GM12878 (cell line): ENCODE data around the gene TMEM44. TPM values are rescaled to one million over a fixed set of nuclear protein-coding genes. Genes with fewer than 3 reads are reported as not detected.
A peak's percentile ranks its signal among the peaks of the same experiment; 100 is the strongest.

Experiments used
- ATAC-seq: fragments of 200-7000 bp; cut with Tn5 transposase; 3 replicates; pipeline ENCODE4 v1.9.1; 2020; ENCODE audit warnings: mild to moderate bottlenecking, moderate library complexity
- BruUV-seq: library from RNA; stranded (reverse); fragments of 400-500 nt; replicated peaks from 2 replicates; lab custom pipeline; 2021; lab: Mats Ljungman, UMichigan
- CTCF ChIA-PET: fragments of 300-600 bp; sonication (Branson Sonifier 250); formaldehyde crosslinking; extraction: SDS; loops from one replicate; lab custom pipeline; 2021; ENCODE audit warnings: inconsistent platforms; lab: Yijun Ruan, JAX
- POLR2A ChIA-PET: fragments of 350-600 bp; formaldehyde crosslinking; extraction: SDS; loops from one replicate; lab custom pipeline; 2021; ENCODE audit warnings: inconsistent platforms; lab: Charles Lee
- RAD21 ChIA-PET: fragments of 300-600 bp; sonication (Branson Sonifier 250); formaldehyde crosslinking; loops from one replicate; lab custom pipeline; 2023; ENCODE audit warnings: antibody characterized with exemption; ENCODE audit not compliant: unreplicated experiment; lab: Charles Lee
- SMC1A ChIA-PET: fragments of 300-600 bp; sonication (Branson Sonifier 250); formaldehyde crosslinking; loops from one replicate; lab custom pipeline; 2023; ENCODE audit not compliant: unreplicated experiment, uncharacterized antibody; lab: Charles Lee
- DNase-seq: peaks from one replicate; pipeline ENCODE4 v3.0.0-alpha.2; 2011; ENCODE audit warnings: low read depth, low spot score
- FAIRE-seq: peaks from 3 replicates; lab custom pipeline; 2011; peaks lifted over from hg19 to GRCh38; lab: Jason Lieb, UNC
- H2AFZ ChIP-seq: 2 replicates; pipeline ENCODE4 v1.6.0; 2011; ENCODE audit warnings: low read depth, low read length, control low read depth; ENCODE audit not compliant: control insufficient read depth
- H3K27ac ChIP-seq: 2 replicates; pipeline ENCODE4 v1.5.1; 2011; ENCODE audit warnings: control low read depth; ENCODE audit not compliant: control insufficient read depth, insufficient read depth
- H3K27me3 ChIP-seq, 2 experiments: replicated peaks in 1 of 2; 2 replicates each; pipeline versions ENCODE4 v1.6.0 to v1.6.1; 2011; ENCODE audit warnings: low read length in 1 of 2; ENCODE audit not compliant: control insufficient read depth in 2 of 2, insufficient read depth in 2 of 2
- H3K36me3 ChIP-seq, 2 experiments: 2 replicates each; pipeline ENCODE4 v1.5.1; 2011; ENCODE audit warnings: low read length in 1 of 2; ENCODE audit not compliant: control insufficient read depth in 2 of 2, insufficient read depth in 2 of 2
- H3K4me1 ChIP-seq: 2 replicates; pipeline ENCODE4 v1.6.1; 2011; ENCODE audit warnings: mild to moderate bottlenecking, low read length, moderate library complexity, mixed read lengths; ENCODE audit not compliant: control insufficient read depth, insufficient read depth
- H3K4me2 ChIP-seq: 2 replicates; pipeline ENCODE4 v1.6.0; 2011; ENCODE audit warnings: control low read depth; ENCODE audit not compliant: control insufficient read depth, insufficient read depth
- H3K4me3 ChIP-seq: fragments of 200-600 bp; sonication (generic); 2 replicates; pipeline ENCODE4 v1.5.1; 2016
- H3K79me2 ChIP-seq: 2 replicates; pipeline ENCODE4 v1.6.0; 2011; ENCODE audit warnings: low read length; ENCODE audit not compliant: control insufficient read depth, insufficient read depth
- H3K9ac ChIP-seq: 2 replicates; pipeline ENCODE4 v1.8.0; 2011; ENCODE audit warnings: low read length, control low read depth, mixed read lengths; ENCODE audit not compliant: control insufficient read depth, insufficient read depth
- H3K9me3 ChIP-seq: replicated peaks from 3 replicates; pipeline ENCODE4 v1.5.1; 2011; ENCODE audit warnings: mild to moderate bottlenecking, low read length; ENCODE audit not compliant: control insufficient read depth, insufficient read depth
- H4K20me1 ChIP-seq: 2 replicates; pipeline ENCODE4 v1.6.0; 2011; ENCODE audit not compliant: control insufficient read depth, insufficient read depth
- BHLHE40 ChIP-seq, 2 experiments: fragments of 450-650 bp in 1 of 2; IDR thresholded peaks; 2 replicates each; pipeline ENCODE4 v1.6.1; 2011 to 2017; ENCODE audit warnings: low read depth in 2 of 2, borderline replicate concordance in 1 of 2, improper control_type of control experiment in 1 of 2, low read length in 1 of 2, mild to moderate bottlenecking in 1 of 2
- CHD1 ChIP-seq: IDR thresholded peaks from 2 replicates; pipeline ENCODE4 v1.6.1; 2012; ENCODE audit warnings: low read depth, low read length, improper control_type of control experiment
- CTCF ChIP-seq, 3 experiments: IDR thresholded peaks in 2 of 3; conservative IDR thresholded peaks in 1 of 3; 2 replicates each; pipeline ENCODE4 v1.5.1; 2011; ENCODE audit warnings: low read depth in 3 of 3, low read length in 3 of 3, mild to moderate bottlenecking in 3 of 3, control low read depth in 2 of 3, moderate library complexity in 2 of 3, inconsistent platforms in 1 of 3, mixed read lengths in 1 of 3; ENCODE audit not compliant: control insufficient read depth in 2 of 3, insufficient read depth in 1 of 3; ENCODE audit errors: extremely low read depth in 1 of 3
- GATAD2B ChIP-seq: fragments of 450-650 bp; conservative IDR thresholded peaks from 2 replicates; pipeline ENCODE4 v1.6.1; 2017; ENCODE audit warnings: low read depth, mild to moderate bottlenecking, moderate library complexity
- PAX8 ChIP-seq: fragments of 450-650 bp; IDR thresholded peaks from 2 replicates; pipeline ENCODE4 v1.6.1; 2017; ENCODE audit warnings: mild to moderate bottlenecking, moderate library complexity
- RAD51 ChIP-seq: fragments of 450-650 bp; IDR thresholded peaks from 2 replicates; pipeline ENCODE4 v1.6.1; 2016; ENCODE audit warnings: moderate library complexity, mild to moderate bottlenecking, inconsistent platforms
- SMAD1 ChIP-seq: fragments of 450-650 bp; IDR thresholded peaks from 2 replicates; pipeline ENCODE4 v1.6.1; 2018; ENCODE audit warnings: mild to moderate bottlenecking, low read depth; ENCODE audit not compliant: partially characterized antibody
- SMC3 ChIP-seq: IDR thresholded peaks from 2 replicates; pipeline ENCODE4 v1.6.1; 2011; ENCODE audit warnings: low read length, improper control_type of control experiment, borderline replicate concordance
- TCF12 ChIP-seq: IDR thresholded peaks from 2 replicates; pipeline ENCODE4 v1.6.1; 2011; ENCODE audit warnings: low read depth, mild to moderate bottlenecking, low read length
- WRNIP1 ChIP-seq: IDR thresholded peaks from 2 replicates; pipeline ENCODE4 v1.6.1; 2011; ENCODE audit warnings: low read depth, low read length, improper control_type of control experiment, borderline replicate concordance
- ZNF207 ChIP-seq: fragments of 450-650 bp; IDR thresholded peaks from 2 replicates; pipeline ENCODE4 v1.6.1; 2014; ENCODE audit warnings: antibody characterized with exemption, mild to moderate bottlenecking, borderline replicate concordance
- WGBS: methylation state at CpG from one replicate; pipeline ENCODE4 v1.1.6; 2016; ENCODE audit warnings: low lambda C conversion rate; ENCODE audit not compliant: insufficient replicate concordance, insufficient coverage; ENCODE audit errors: missing lambda C conversion rate; 5-methylcytosine and 5-hydroxymethylcytosine counted together
- in situ Hi-C: fragments of 300-500 bp; cut with MboI; formaldehyde crosslinking; loops from 9 replicates; pipeline ENCODE4 v1.14.3; 2018; ENCODE audit warnings: mixed read lengths
- intact Hi-C: fragments of 100-400 bp; cut with micrococcal nuclease; formaldehyde crosslinking; loops from one replicate; pipeline ENCODE4 v1.14.2; 2022; ENCODE audit not compliant: unreplicated experiment
- polyA plus RNA-seq, 11 experiments: library from polyadenylated mRNA; depleted of rRNA in 4 of 11; unstranded in 6 of 11; stranded (reverse) in 5 of 11; fragments of >200 nt; fragmentation: Nextera tagmentation in 4 of 11; fragmentation: Illumina TruSeq in 1 of 11; extraction: Ambion mirVana in 4 of 11; extraction: Trizol in 1 of 11; gene quantifications; 1 replicate in 1 of 11; 2 replicates in 10 of 11; pipeline versions ENCODE4 v1.2.1 to v1.2.3, GENCODE V29; 2011 to 2016; ENCODE audit warnings: inconsistent platforms in 2 of 11, missing spikeins in 2 of 11, low read depth in 1 of 11
- total RNA-seq, 4 experiments: library from RNA; depleted of rRNA in 3 of 4; stranded (reverse); fragments of >200 nt in 3 of 4; fragmentation: Illumina TruSeq in 1 of 4; extraction: Trizol in 1 of 4; gene quantifications; 2 replicates each; pipeline versions ENCODE4 v1.2.1 to v1.2.3, GENCODE V29; 2013 to 2021
- TF ChIP-seq, protein P1 (sequence below): IDR thresholded peaks from 2 replicates; pipeline ENCODE4 v1.6.1; 2011; ENCODE audit warnings: low read depth, mild to moderate bottlenecking, low read length, moderate library complexity, borderline replicate concordance; ENCODE audit errors: extremely low read depth
- TF ChIP-seq, protein P2 (sequence below): fragments of 450-650 bp; formaldehyde crosslinking; IDR thresholded peaks from 2 replicates; pipeline ENCODE4 v1.5.0; 2022; ENCODE audit warnings: mild to moderate bottlenecking, missing genetic modification characterization
- TF ChIP-seq, protein P3 (sequence below): IDR thresholded peaks from 2 replicates; pipeline ENCODE4 v1.6.1; 2011; ENCODE audit warnings: borderline replicate concordance, low read depth, mild to moderate bottlenecking, moderate library complexity, low read length; ENCODE audit not compliant: insufficient read depth, poor library complexity, severe bottlenecking

The TMEM44 gene
- total and polyA plus RNA-seq, 10 of the 15 experiments (the other 5 are each of a cell fraction or from before 2014, with no cell fraction given) = 0.57 to 8.3 (median 3.6) TPM

DNA sequence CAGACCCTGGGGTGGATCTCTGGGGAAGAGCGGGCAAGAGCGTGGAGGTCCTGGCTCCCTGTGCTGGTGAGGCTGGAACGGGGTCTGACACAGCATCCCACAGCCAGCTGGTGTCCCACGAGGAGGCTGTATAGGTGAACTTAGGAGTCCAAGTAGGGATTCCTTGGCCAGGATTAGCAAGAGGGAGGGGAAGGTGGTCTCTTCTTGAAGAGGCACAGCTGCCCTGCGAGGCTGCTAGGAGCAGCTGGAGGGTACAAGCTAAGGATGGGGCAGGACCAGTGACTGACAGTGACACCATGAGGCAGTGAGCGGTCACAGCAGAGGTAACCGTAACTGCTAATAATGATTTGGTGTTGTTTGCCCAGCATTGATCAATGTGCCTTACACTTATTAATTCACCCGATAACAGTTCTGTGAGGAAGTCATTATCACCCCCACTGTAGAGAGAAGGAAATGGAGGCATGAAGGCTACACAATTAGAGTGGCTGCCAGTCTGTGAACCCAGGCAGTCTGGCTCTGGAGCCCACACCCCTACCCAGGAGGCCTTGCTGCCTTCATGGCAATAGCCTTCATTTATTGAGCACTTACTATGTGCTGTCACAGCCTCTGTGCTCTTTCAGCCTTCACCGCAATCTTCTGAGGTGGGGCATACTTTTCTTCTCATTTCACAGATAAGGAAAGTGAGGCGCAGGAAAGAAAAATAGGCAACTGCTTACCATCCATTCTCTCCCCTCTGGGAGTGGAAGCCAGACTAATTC lies 59.4 kb downstream of the TMEM44 start:
- Histone ChIP-seq H3K4me3 (no peak overlapping the region), H3K9me3 (no peaks in the 10 kb centered on the region; the same call in 2 of the 3 replicates), H3K9ac (no peak overlapping the region), H3K27ac (no peak overlapping the region), H4K20me1 (no peaks in the 10 kb centered on the region), H2AFZ (0 out of 2 replicates have a peak overlapping the region, but pooled peaks have one; percentile 15), H3K4me1 (no peaks in the 10 kb centered on the region; the same call in 1 of the 2 replicates), H3K4me2 (no peak overlapping the region), H3K36me3 (no peaks in the 10 kb centered on the region), H3K27me3 (no peaks in the 10 kb centered on the region), H3K79me2 (no peaks in the 10 kb centered on the region)
- 39% methylated on average over 10 of the region's 10 CpGs for WGBS
- ChIA-PET SMC1A (interaction anchor here (0.6 to 7.4 kb wide), 11 partner anchors 25 to 243 kb away, joined by 3 to 110 read pairs (median 4); no protein-coding TSS in a partner anchor), CTCF (interaction anchor here (0.6 to 12.6 kb wide), 14 partner anchors 10 to 229 kb away, joined by 3 to 237 read pairs (median 5); no protein-coding TSS in a partner anchor), RAD21 (interaction anchor here (0.8 to 4.0 kb wide), 9 partner anchors 12 to 127 kb away, joined by 3 to 67 read pairs (median 5); no protein-coding TSS in a partner anchor), POLR2A (interaction anchor here (0.6 to 1.5 kb wide), 2 partner anchors 100 to 101 kb away, joined by 4 to 5 read pairs; no protein-coding TSS in a partner anchor)
- intact Hi-C loops = loop anchor here (1.0 kb wide), 1 partner anchor 102 kb away; no protein-coding TSS in a partner anchor
- no peak for DNase-seq
- ATAC-seq = peak; percentile 97
- peak; percentile 23 for FAIRE-seq
- in situ Hi-C loops = no loop called here
- BruUV-seq = no TSS peak
- TF ChIP-seq SMAD1 (no peak), BHLHE40 (IDR thresholded peaks at IDR 0.05; ENCODE audit: borderline replicate concordance in 1 of 2, low read depth in 2 of 2, low read length in 1 of 2) (no peak), ZNF207 (no peak), RAD51 (no peak), SMC3 (peak; percentile 77), GATAD2B (no peak), PAX8 (no peak), CHD1 (no peak), CTCF (IDR thresholded peaks at IDR 0.05 in 2 of 3, conservative IDR thresholded peaks at IDR 0.05 in 1 of 3; ENCODE audit: control insufficient read depth in 2 of 3, extremely low read depth in 1 of 3, insufficient read depth in 1 of 3, low read depth in 3 of 3, low read length in 3 of 3) (peak; percentile 69 to 78 (median 75)), WRNIP1 (no peak), TCF12 (peak; percentile 60; the same call in 1 of the 2 replicates)
- TF ChIP-seq, protein P1, sequence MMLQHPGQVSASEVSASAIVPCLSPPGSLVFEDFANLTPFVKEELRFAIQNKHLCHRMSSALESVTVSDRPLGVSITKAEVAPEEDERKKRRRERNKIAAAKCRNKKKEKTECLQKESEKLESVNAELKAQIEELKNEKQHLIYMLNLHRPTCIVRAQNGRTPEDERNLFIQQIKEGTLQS = no peak
- TF ChIP-seq, protein P2, sequence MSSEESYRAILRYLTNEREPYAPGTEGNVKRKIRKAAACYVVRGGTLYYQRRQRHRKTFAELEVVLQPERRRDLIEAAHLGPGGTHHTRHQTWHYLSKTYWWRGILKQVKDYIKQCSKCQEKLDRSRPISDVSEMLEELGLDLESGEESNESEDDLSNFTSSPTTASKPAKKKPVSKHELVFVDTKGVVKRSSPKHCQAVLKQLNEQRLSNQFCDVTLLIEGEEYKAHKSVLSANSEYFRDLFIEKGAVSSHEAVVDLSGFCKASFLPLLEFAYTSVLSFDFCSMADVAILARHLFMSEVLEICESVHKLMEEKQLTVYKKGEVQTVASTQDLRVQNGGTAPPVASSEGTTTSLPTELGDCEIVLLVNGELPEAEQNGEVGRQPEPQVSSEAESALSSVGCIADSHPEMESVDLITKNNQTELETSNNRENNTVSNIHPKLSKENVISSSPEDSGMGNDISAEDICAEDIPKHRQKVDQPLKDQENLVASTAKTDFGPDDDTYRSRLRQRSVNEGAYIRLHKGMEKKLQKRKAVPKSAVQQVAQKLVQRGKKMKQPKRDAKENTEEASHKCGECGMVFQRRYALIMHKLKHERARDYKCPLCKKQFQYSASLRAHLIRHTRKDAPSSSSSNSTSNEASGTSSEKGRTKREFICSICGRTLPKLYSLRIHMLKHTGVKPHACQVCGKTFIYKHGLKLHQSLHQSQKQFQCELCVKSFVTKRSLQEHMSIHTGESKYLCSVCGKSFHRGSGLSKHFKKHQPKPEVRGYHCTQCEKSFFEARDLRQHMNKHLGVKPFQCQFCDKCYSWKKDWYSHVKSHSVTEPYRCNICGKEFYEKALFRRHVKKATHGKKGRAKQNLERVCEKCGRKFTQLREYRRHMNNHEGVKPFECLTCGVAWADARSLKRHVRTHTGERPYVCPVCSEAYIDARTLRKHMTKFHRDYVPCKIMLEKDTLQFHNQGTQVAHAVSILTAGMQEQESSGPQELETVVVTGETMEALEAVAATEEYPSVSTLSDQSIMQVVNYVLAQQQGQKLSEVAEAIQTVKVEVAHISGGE (CRISPR knock-in tag) = no peak
- TF ChIP-seq, protein P3, sequence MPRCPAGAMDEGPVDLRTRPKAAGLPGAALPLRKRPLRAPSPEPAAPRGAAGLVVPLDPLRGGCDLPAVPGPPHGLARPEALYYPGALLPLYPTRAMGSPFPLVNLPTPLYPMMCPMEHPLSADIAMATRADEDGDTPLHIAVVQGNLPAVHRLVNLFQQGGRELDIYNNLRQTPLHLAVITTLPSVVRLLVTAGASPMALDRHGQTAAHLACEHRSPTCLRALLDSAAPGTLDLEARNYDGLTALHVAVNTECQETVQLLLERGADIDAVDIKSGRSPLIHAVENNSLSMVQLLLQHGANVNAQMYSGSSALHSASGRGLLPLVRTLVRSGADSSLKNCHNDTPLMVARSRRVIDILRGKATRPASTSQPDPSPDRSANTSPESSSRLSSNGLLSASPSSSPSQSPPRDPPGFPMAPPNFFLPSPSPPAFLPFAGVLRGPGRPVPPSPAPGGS = no peak
